ENCODE measurements around the gene ANKRD44. TPM values are rescaled to one million over a fixed set of nuclear protein-coding genes. Genes with fewer than 3 reads are reported as not detected.

Gene ANKRD44
- total RNA-seq, 1 donor from 2014 or later = 4.3 TPM

- Histone ChIP-seq H3K4me3 (ENCODE audit: low read depth, low read length) (no peak overlapping the region), H3K36me3 (ENCODE audit: control insufficient read depth, insufficient read depth, low read length) (no peaks in the 10 kb centered on the region), H3K27me3 (ENCODE audit: control insufficient read depth, insufficient read depth, low read length) (no peaks in the 10 kb centered on the region)
- no peak for DNase-seq (ENCODE audit: low read depth)
- no peak for TF ChIP-seq CTCF (IDR thresholded peaks at IDR 0.05; ENCODE audit: insufficient read depth, low read length, poor library complexity, severe bottlenecking)
Observed at GRCh38 chr2:197096649-197097048, 213.9 kb downstream of the ANKRD44 start.

- Histone ChIP-seq H3K36me3 (ENCODE audit: control insufficient read depth, insufficient read depth, low read length) (no peaks in the 10 kb centered on the region), H3K27me3 (ENCODE audit: control insufficient read depth, insufficient read depth, low read length) (no peaks in the 10 kb centered on the region), H3K4me3 (ENCODE audit: low read depth, low read length) (no peak overlapping the region)
- no peak for TF ChIP-seq CTCF (IDR thresholded peaks at IDR 0.05; ENCODE audit: insufficient read depth, low read length, poor library complexity, severe bottlenecking)
- DNase-seq (ENCODE audit: low read depth) = no peak
Observed at GRCh38 chr2:197092431-197092830, 218.1 kb downstream of the ANKRD44 start.

- DNase-seq (ENCODE audit: low read depth) = no peak
- no peak overlapping the region for H3K4me3 ChIP-seq (ENCODE audit: low read depth, low read length)
Observed at GRCh38 chr2:197090742-197091367, 219.7 kb downstream of the ANKRD44 start.

GRCh38 chr2:197089655-197090054 lies 220.9 kb downstream of the ANKRD44 start:
- Histone ChIP-seq H3K36me3 (ENCODE audit: control insufficient read depth, insufficient read depth, low read length) (no peaks in the 10 kb centered on the region), H3K4me3 (ENCODE audit: low read depth, low read length) (no peak overlapping the region), H3K27me3 (ENCODE audit: control insufficient read depth, insufficient read depth, low read length) (no peaks in the 10 kb centered on the region)
- TF ChIP-seq CTCF (IDR thresholded peaks at IDR 0.05; ENCODE audit: insufficient read depth, low read length, poor library complexity, severe bottlenecking) = no peak
- DNase-seq (ENCODE audit: low read depth) = no peak

More at GRCh38 chr2:197090742-197091367, 219.7 kb downstream of the ANKRD44 start:
- Histone ChIP-seq H3K36me3 (ENCODE audit: control insufficient read depth, insufficient read depth, low read length) (no peaks in the 10 kb centered on the region), H3K27me3 (ENCODE audit: control insufficient read depth, insufficient read depth, low read length) (no peaks in the 10 kb centered on the region)
- TF ChIP-seq CTCF (IDR thresholded peaks at IDR 0.05; ENCODE audit: insufficient read depth, low read length, poor library complexity, severe bottlenecking) = no peak

- Histone ChIP-seq H3K4me3 (ENCODE audit: low read depth, low read length) (no peak overlapping the region), H3K27me3 (ENCODE audit: control insufficient read depth, insufficient read depth, low read length) (no peaks in the 10 kb centered on the region), H3K36me3 (ENCODE audit: control insufficient read depth, insufficient read depth, low read length) (no peaks in the 10 kb centered on the region)
- TF ChIP-seq CTCF (IDR thresholded peaks at IDR 0.05; ENCODE audit: insufficient read depth, low read length, poor library complexity, severe bottlenecking) = no peak
- DNase-seq (ENCODE audit: low read depth) = peak; percentile 69
Observed at GRCh38 chr2:197088694-197089093, 221.9 kb downstream of the ANKRD44 start.

- Histone ChIP-seq H3K27me3 (ENCODE audit: control insufficient read depth, insufficient read depth, low read length) (no peaks in the 10 kb centered on the region), H3K36me3 (ENCODE audit: control insufficient read depth, insufficient read depth, low read length) (no peaks in the 10 kb centered on the region), H3K4me3 (ENCODE audit: low read depth, low read length) (no peak overlapping the region)
- DNase-seq (ENCODE audit: low read depth) = no peak
- no peak for TF ChIP-seq CTCF (IDR thresholded peaks at IDR 0.05; ENCODE audit: insufficient read depth, low read length, poor library complexity, severe bottlenecking)
Observed at GRCh38 chr2:197086500-197086899, 224.1 kb downstream of the ANKRD44 start.

Measured in kidney epithelial cell (primary cell).